ENCODE results near the gene ZNF776.
"Not testable (repeated sequence)": the region's sequence is repeated elsewhere in the genome, so short reads cannot be mapped to it uniquely, and the experiment has no call there.

Gene ZNF776

GRCh38 chr19:57789288-57789687 lies 42.7 kb downstream of the ZNF776 start:
- no peak for DNase-seq
- H3K9me3 ChIP-seq, result peaks cover 0 to 94% (median 84%) of the 10 kb centered on the region in 3 donors
- H3K27me3 ChIP-seq, result no peaks in the 10 kb centered on the region
- H3K36me3 ChIP-seq, result peaks cover 77 to 97% (median 94%) of the 10 kb centered on the region in 3 donors
- intact Hi-C loops (cut with DNase I; ENCODE audit: low total_unique reads), result no loop called here
- H3K27ac ChIP-seq, result no peak overlapping the region
- TF ChIP-seq CTCF (IDR thresholded peaks at IDR 0.05), result no peak
- no peaks in the 10 kb centered on the region for H3K4me1 ChIP-seq
- H3K4me3 ChIP-seq, result no peak overlapping the region

GRCh38 chr19:57796580-57796979 lies 50.0 kb downstream of the ZNF776 start:
- DNase-seq; H3K27ac ChIP-seq; intact Hi-C loops (cut with DNase I; ENCODE audit: low total_unique reads); H3K4me1 ChIP-seq; H3K4me3 ChIP-seq; H3K27me3 ChIP-seq: not testable (repeated sequence)
- Histone ChIP-seq H3K36me3 (peaks cover 37 to 56% (median 55%) of the 10 kb centered on the region in 3 donors), H3K9me3 (peaks cover 0 to 49% (median 22%) of the 10 kb centered on the region in 3 donors)

- DNase-seq, result no peak
- TF ChIP-seq CTCF (IDR thresholded peaks at IDR 0.05), result no peak
- H3K36me3 ChIP-seq, result peaks cover 8 to 15% (median 15%) of the 10 kb centered on the region in 3 donors
- peaks cover 0 to 25% (median 12%) of the 10 kb centered on the region in 4 donors for H3K4me1 ChIP-seq
- no peak overlapping the region for H3K4me3 ChIP-seq
- intact Hi-C loops (cut with DNase I; ENCODE audit: low total_unique reads), result no loop called here
- no peak overlapping the region for H3K27ac ChIP-seq
- H3K27me3 ChIP-seq, result no peaks in the 10 kb centered on the region
- peaks cover 0 to 10% (median 0%) of the 10 kb centered on the region in 3 donors for H3K9me3 ChIP-seq
These were observed 54.1 kb downstream of the ZNF776 start for GRCh38 chr19:57800696-57801095.

GRCh38 chr19:57802269-57802668 lies 55.7 kb downstream of the ZNF776 start:
- intact Hi-C loops (cut with DNase I; ENCODE audit: low total_unique reads), result no loop called here
- no peaks in the 10 kb centered on the region for H3K9me3 ChIP-seq
- no peak for DNase-seq

GRCh38 chr19:57803265-57803593 lies 56.6 kb downstream of the ZNF776 start:
- Histone ChIP-seq H3K27ac (peak overlapping the region; percentile 78 to 82), H3K4me1 (peaks cover 0 to 27% (median 12%) of the 10 kb centered on the region in 4 donors), H3K4me3 (peak overlapping the region; percentile 60 to 66), H3K36me3 (peaks cover 7 to 25% (median 11%) of the 10 kb centered on the region in 3 donors), H3K9me3 (no peaks in the 10 kb centered on the region), H3K27me3 (no peaks in the 10 kb centered on the region)
- no peak for DNase-seq
- intact Hi-C loops (cut with DNase I; ENCODE audit: low total_unique reads), result no loop called here
- no peak for TF ChIP-seq CTCF (IDR thresholded peaks at IDR 0.05)

More at GRCh38 chr19:57802269-57802668, 55.7 kb downstream of the ZNF776 start:
- Histone ChIP-seq H3K4me1 (peaks cover 0 to 27% (median 12%) of the 10 kb centered on the region in 4 donors), H3K36me3 (peaks cover 0 to 15% (median under 1%) of the 10 kb centered on the region in 3 donors), H3K27ac (no peak overlapping the region), H3K4me3 (no peak overlapping the region), H3K27me3 (no peaks in the 10 kb centered on the region)
- no peak for TF ChIP-seq CTCF (IDR thresholded peaks at IDR 0.05)

GRCh38 chr19:57803594-57804325 lies 57.1 kb downstream of the ZNF776 start:
- Histone ChIP-seq H3K9me3 (no peaks in the 10 kb centered on the region), H3K27ac (peak overlapping the region; percentile 78 to 82), H3K4me1 (peaks cover 0 to 26% (median 12%) of the 10 kb centered on the region in 4 donors), H3K36me3 (peaks cover 10 to 29% (median 15%) of the 10 kb centered on the region in 3 donors), H3K4me3 (peak overlapping the region; percentile 60 to 66), H3K27me3 (no peaks in the 10 kb centered on the region)
- no peak for DNase-seq
- no peak for TF ChIP-seq CTCF (IDR thresholded peaks at IDR 0.05)
- intact Hi-C loops (cut with DNase I; ENCODE audit: low total_unique reads), result no loop called here
